Measurements from ENCODE around the gene MYO10. TPM values are rescaled to one million over a fixed set of nuclear protein-coding genes. Genes with fewer than 3 reads are reported as not detected.

The MYO10 gene
- total and polyA plus RNA-seq, 2 experiments from 2014 or later, result 119 to 276 TPM

- ATAC-seq (peak; percentile 78), DNase-seq (ENCODE audit: low spot score) (peak; percentile 69)
- Histone ChIP-seq H3K36me3 (ENCODE audit: insufficient read depth) (no peaks in the 10 kb centered on the region), H3K9me2 (ENCODE audit: insufficient read depth) (no peaks in the 10 kb centered on the region), H3K27me3 (ENCODE audit: insufficient read depth) (peaks cover 57% of the 10 kb centered on the region), H3K27ac (ENCODE audit: low read depth) (no peak within 1 kb of the TSS), H3F3A (replicated peaks; ENCODE audit: low read depth) (peaks cover 7% of the 10 kb centered on the region), H2AFZ (peak within 1 kb of the TSS; percentile 100), H4K20me1 (replicated peaks; ENCODE audit: insufficient read depth) (no peaks in the 10 kb centered on the region), H3K4me1 (ENCODE audit: insufficient read depth) (peaks cover 28% of the 10 kb centered on the region), H3K4me3 (peak within 1 kb of the TSS; percentile 82), H3K79me2 (replicated peaks; ENCODE audit: insufficient read depth) (no peaks in the 10 kb centered on the region), H3K4me2 (peak within 1 kb of the TSS; percentile 95)
- H3K27me3 Mint-ChIP-seq (ENCODE audit: insufficient read depth, low read depth, poor library complexity), result peaks cover 16% of the 10 kb centered on the region
- H3K4me1 Mint-ChIP-seq, result peaks cover 9% of the 10 kb centered on the region
- TF ChIP-seq, protein P1, sequence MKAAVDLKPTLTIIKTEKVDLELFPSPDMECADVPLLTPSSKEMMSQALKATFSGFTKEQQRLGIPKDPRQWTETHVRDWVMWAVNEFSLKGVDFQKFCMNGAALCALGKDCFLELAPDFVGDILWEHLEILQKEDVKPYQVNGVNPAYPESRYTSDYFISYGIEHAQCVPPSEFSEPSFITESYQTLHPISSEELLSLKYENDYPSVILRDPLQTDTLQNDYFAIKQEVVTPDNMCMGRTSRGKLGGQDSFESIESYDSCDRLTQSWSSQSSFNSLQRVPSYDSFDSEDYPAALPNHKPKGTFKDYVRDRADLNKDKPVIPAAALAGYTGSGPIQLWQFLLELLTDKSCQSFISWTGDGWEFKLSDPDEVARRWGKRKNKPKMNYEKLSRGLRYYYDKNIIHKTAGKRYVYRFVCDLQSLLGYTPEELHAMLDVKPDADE (IDR thresholded peaks at IDR 0.05), result no peak
- no peak for TF ChIP-seq ZNF331 (CRISPR knock-in tag; IDR thresholded peaks at IDR 0.05; ENCODE audit: low read depth)
- TF ChIP-seq, protein P2, sequence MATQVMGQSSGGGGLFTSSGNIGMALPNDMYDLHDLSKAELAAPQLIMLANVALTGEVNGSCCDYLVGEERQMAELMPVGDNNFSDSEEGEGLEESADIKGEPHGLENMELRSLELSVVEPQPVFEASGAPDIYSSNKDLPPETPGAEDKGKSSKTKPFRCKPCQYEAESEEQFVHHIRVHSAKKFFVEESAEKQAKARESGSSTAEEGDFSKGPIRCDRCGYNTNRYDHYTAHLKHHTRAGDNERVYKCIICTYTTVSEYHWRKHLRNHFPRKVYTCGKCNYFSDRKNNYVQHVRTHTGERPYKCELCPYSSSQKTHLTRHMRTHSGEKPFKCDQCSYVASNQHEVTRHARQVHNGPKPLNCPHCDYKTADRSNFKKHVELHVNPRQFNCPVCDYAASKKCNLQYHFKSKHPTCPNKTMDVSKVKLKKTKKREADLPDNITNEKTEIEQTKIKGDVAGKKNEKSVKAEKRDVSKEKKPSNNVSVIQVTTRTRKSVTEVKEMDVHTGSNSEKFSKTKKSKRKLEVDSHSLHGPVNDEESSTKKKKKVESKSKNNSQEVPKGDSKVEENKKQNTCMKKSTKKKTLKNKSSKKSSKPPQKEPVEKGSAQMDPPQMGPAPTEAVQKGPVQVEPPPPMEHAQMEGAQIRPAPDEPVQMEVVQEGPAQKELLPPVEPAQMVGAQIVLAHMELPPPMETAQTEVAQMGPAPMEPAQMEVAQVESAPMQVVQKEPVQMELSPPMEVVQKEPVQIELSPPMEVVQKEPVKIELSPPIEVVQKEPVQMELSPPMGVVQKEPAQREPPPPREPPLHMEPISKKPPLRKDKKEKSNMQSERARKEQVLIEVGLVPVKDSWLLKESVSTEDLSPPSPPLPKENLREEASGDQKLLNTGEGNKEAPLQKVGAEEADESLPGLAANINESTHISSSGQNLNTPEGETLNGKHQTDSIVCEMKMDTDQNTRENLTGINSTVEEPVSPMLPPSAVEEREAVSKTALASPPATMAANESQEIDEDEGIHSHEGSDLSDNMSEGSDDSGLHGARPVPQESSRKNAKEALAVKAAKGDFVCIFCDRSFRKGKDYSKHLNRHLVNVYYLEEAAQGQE (IDR thresholded peaks at IDR 0.05; ENCODE audit: unreplicated experiment), result no peak
- no peak for TF ChIP-seq EZH2phosphoT487 (IDR thresholded peaks at IDR 0.05; ENCODE audit: unreplicated experiment)
- TF ChIP-seq CTCF (conservative IDR thresholded peaks at IDR 0.05; ENCODE audit: low read depth in 2 of 2), result no peak
- no peak for TF ChIP-seq CREB1 (CRISPR knock-in tag; IDR thresholded peaks at IDR 0.05; ENCODE audit: low read depth)
- no peak for TF ChIP-seq EZH2 (IDR thresholded peaks at IDR 0.05; ENCODE audit: low read depth, unreplicated experiment)
- no peak for TF ChIP-seq POLR2AphosphoS5 (IDR thresholded peaks at IDR 0.05; ENCODE audit: low read depth)
- no peak within 1 kb of the TSS for H3K27ac Mint-ChIP-seq
- no peaks in the 10 kb centered on the region; the same call in 2 of the 3 replicates for H3K9me3 Mint-ChIP-seq
- H3K4me3 Mint-ChIP-seq, result peak within 1 kb of the TSS; percentile 83
- no peaks in the 10 kb centered on the region; the same call in 2 of the 3 replicates for H3K36me3 Mint-ChIP-seq (ENCODE audit: low read depth)
These were observed 319.4 kb downstream of the MYO10 start, which contains the start of gene RETREG1 for GRCh38 chr5:16616536-16617273. Gene RETREG1, minus strand, starts transcription at chr5:16616997. Its CDS starts 26 bp downstream, at chr5:16616971.

Measured in GM23338 (cell line).